Right lobe of liver (tissue), 4 donors: Measurements from ENCODE around the gene SEMA4C.

ENCODE experiments used
- POLR2A ChIP-seq: fragments of 450-650 bp; IDR thresholded peaks from one replicate; pipeline ENCODE4 v1.6.1; 2017; ENCODE audit warnings: antibody characterized with exemption, mild to moderate bottlenecking
- TF ChIP-seq, protein P1 (sequence below), 4 donors: fragments of 200-600 bp in 3 of 4; fragments of 450-650 bp in 1 of 4; IDR thresholded peaks; one replicate each; pipeline versions ENCODE4 v1.5.1 to v1.8.0; 2016 to 2022; ENCODE audit warnings: antibody characterized with exemption in 4 of 4, mild to moderate bottlenecking in 2 of 4
- donor health status: DM: no; HTN: no; CAD: no.
- donor health status: DM: no; HTN: no; CAD: no.
- donor health status: DM: no; HTN: yes; CAD: no.

DNA sequence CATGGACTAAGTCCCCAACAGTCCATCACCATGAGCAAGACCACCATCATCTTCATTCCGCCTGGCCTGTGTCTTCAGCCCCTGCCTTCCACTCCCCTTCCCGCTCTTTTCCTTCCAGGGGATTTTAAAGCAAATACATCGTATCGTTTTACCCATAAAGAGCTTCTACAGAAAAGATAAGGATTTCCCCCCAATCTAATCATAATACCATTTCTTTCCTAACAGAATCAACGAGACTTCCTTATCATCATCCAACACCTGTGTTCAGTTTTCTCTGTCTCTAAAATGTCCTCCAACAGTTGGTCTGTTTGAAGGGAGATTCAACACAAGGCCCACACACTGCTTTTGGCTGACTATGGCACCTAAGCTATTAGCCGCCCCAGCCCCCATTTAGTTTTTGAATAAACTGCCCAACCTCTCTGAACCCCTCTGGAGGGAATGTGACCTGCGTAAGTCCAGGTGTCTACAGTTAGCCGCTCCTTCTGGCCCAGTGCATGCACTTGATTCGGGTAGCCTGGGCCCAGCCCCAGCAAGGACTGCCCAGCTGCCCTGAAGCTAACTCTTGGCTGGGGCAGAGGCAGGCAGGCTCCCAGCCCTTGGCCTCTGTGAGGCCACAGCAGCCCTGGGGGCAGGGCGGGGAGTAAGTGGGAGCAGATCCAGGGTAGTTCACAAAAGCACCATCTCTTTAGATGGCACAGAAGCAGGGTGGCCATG, 25.3 kb upstream of the SEMA4C start:
- no peak for TF ChIP-seq POLR2A
- TF ChIP-seq, protein P1, sequence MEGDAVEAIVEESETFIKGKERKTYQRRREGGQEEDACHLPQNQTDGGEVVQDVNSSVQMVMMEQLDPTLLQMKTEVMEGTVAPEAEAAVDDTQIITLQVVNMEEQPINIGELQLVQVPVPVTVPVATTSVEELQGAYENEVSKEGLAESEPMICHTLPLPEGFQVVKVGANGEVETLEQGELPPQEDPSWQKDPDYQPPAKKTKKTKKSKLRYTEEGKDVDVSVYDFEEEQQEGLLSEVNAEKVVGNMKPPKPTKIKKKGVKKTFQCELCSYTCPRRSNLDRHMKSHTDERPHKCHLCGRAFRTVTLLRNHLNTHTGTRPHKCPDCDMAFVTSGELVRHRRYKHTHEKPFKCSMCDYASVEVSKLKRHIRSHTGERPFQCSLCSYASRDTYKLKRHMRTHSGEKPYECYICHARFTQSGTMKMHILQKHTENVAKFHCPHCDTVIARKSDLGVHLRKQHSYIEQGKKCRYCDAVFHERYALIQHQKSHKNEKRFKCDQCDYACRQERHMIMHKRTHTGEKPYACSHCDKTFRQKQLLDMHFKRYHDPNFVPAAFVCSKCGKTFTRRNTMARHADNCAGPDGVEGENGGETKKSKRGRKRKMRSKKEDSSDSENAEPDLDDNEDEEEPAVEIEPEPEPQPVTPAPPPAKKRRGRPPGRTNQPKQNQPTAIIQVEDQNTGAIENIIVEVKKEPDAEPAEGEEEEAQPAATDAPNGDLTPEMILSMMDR (IDR thresholded peaks at IDR 0.05): no peak
